B cell (primary cell): ENCODE data around the gene CLOCK. TPM values are rescaled to one million over a fixed set of nuclear protein-coding genes. Genes with fewer than 3 reads are reported as not detected.

ENCODE experiments used
- ATAC-seq: fragments of 200-7000 bp; cut with Tn5 transposase; one replicate; pipeline ENCODE4 v1.10.0; 2021; ENCODE audit warnings: low read depth, mild to moderate bottlenecking, moderate number of reproducible peaks, moderate library complexity
- CTCF ChIA-PET: fragments of 350-600 bp; sonication (Branson Sonifier 250); formaldehyde crosslinking; loops from one replicate; lab custom pipeline; 2021; ENCODE audit warnings: antibody characterized with exemption, inconsistent platforms; lab: Charles Lee
- POLR2A ChIA-PET: fragments of 350-600 bp; sonication (Branson Sonifier 250); formaldehyde crosslinking; loops from one replicate; lab custom pipeline; 2021; ENCODE audit warnings: antibody characterized with exemption; lab: Charles Lee
- DNase-seq: peaks from one replicate; pipeline ENCODE4 v3.0.0; 2013
- H2AFZ ChIP-seq: 2 replicates; pipeline ENCODE4 v1.6.1; 2012; ENCODE audit warnings: mild to moderate bottlenecking, low read depth, low read length; ENCODE audit not compliant: insufficient read depth, poor library complexity, severe bottlenecking
- H3K27ac ChIP-seq, 2 donors: 1 replicate in 1 of 2; 2 replicates in 1 of 2; pipeline ENCODE4 v1.5.1; 2012 to 2013; ENCODE audit warnings: low read length in 2 of 2, mild to moderate bottlenecking in 2 of 2, moderate library complexity in 1 of 2
- H3K27me3 ChIP-seq, 4 experiments: fragments of 200-600 bp in 1 of 4; sonication (generic) in 1 of 4; replicated peaks in 1 of 4; 1 replicate in 2 of 4; 2 replicates in 2 of 4; pipeline versions ENCODE4 v1.6.1 to v1.7.0; 2013 to 2016; ENCODE audit warnings: low read length in 3 of 4, mild to moderate bottlenecking in 2 of 4, mixed read lengths in 1 of 4, moderate library complexity in 1 of 4; ENCODE audit not compliant: insufficient read depth in 4 of 4, control insufficient read depth in 3 of 4; ENCODE audit errors: control extremely low read depth in 1 of 4
- H3K36me3 ChIP-seq, 2 experiments: replicated peaks in 1 of 2; 1 replicate in 1 of 2; 2 replicates in 1 of 2; pipeline versions ENCODE4 v1.6.1 to v1.7.1; 2013; ENCODE audit warnings: low read length in 1 of 2; ENCODE audit not compliant: insufficient read depth in 2 of 2, control insufficient read depth in 1 of 2; ENCODE audit errors: control extremely low read depth in 1 of 2, extremely low read depth in 1 of 2
- H3K4me1 ChIP-seq, 2 donors: fragments of 200-600 bp in 1 of 2; sonication (generic) in 1 of 2; 1 replicate in 1 of 2; 2 replicates in 1 of 2; pipeline versions ENCODE4 v1.5.1 to v1.6.1; 2013 to 2017; ENCODE audit warnings: low read length in 2 of 2; ENCODE audit not compliant: control insufficient read depth in 2 of 2, insufficient read depth in 2 of 2
- H3K4me2 ChIP-seq: replicated peaks from 2 replicates; pipeline ENCODE3; 2012; ENCODE audit warnings: mild to moderate bottlenecking, low read depth, low read length; ENCODE audit not compliant: poor library complexity, severe bottlenecking
- H3K4me3 ChIP-seq, 5 experiments: fragments of 200-600 bp in 1 of 5; sonication (generic) in 1 of 5; 1 replicate in 3 of 5; 2 replicates in 2 of 5; pipeline versions ENCODE4 v1.5.1 to v1.7.0; 2011 to 2016; ENCODE audit warnings: low read length in 4 of 5, mild to moderate bottlenecking in 4 of 5, low read depth in 2 of 5, control low read depth in 1 of 5, moderate library complexity in 1 of 5; ENCODE audit not compliant: insufficient read depth in 1 of 5; ENCODE audit errors: control extremely low read depth in 1 of 5, extremely low read depth in 1 of 5
- H3K79me2 ChIP-seq: fragments of 200-600 bp; sonication (generic); one replicate; pipeline ENCODE4 v1.6.0; 2016; ENCODE audit warnings: low read length; ENCODE audit not compliant: control insufficient read depth, insufficient read depth
- H3K9ac ChIP-seq: fragments of 200-600 bp; sonication (generic); 2 replicates; pipeline ENCODE4 v1.6.1; 2017; ENCODE audit warnings: mild to moderate bottlenecking, low read length, moderate library complexity
- H3K9me3 ChIP-seq, 3 donors: one replicate each; pipeline versions ENCODE4 v1.6.1 to v1.7.1; 2013; ENCODE audit warnings: low read length in 2 of 3; ENCODE audit not compliant: control insufficient read depth in 2 of 3, insufficient read depth in 1 of 3; ENCODE audit errors: control extremely low read depth in 1 of 3
- H4K20me1 ChIP-seq: 2 replicates; pipeline ENCODE4 v1.6.0; 2012; ENCODE audit warnings: mild to moderate bottlenecking, low read length; ENCODE audit not compliant: insufficient read depth, control insufficient read depth, poor library complexity, severe bottlenecking
- H3K27ac Mint-ChIP-seq: one replicate; pipeline ENCODE4 v1.8.0; 2021; ENCODE audit warnings: mixed read lengths
- H3K27me3 Mint-ChIP-seq: one replicate; pipeline ENCODE4 v1.8.0; 2021; ENCODE audit warnings: mixed read lengths
- H3K4me1 Mint-ChIP-seq: one replicate; pipeline ENCODE4 v1.8.0; 2021; ENCODE audit warnings: mixed read lengths
- H3K4me3 Mint-ChIP-seq: one replicate; pipeline ENCODE4 v1.8.0; 2021; ENCODE audit warnings: mixed read lengths
- H3K9me3 Mint-ChIP-seq: one replicate; pipeline ENCODE4 v1.8.0; 2022; ENCODE audit warnings: mixed read lengths; ENCODE audit not compliant: insufficient read depth
- EZH2 ChIP-seq: IDR thresholded peaks from 2 replicates; pipeline ENCODE4 v1.6.1; 2012; ENCODE audit warnings: borderline replicate concordance, low read depth, mild to moderate bottlenecking, moderate library complexity, low read length; ENCODE audit not compliant: insufficient read depth, poor library complexity, severe bottlenecking
- WGBS: methylation state at CpG from one replicate; pipeline ENCODE4 v1.1.5; 2013; ENCODE audit warnings: missing lambda C conversion rate; ENCODE audit not compliant: insufficient coverage; 5-methylcytosine and 5-hydroxymethylcytosine counted together
- intact Hi-C: fragments of 100-400 bp; cut with micrococcal nuclease; formaldehyde crosslinking; loops from one replicate; pipeline ENCODE4 v1.10.0; 2022
- polyA plus RNA-seq: library from polyadenylated mRNA; depleted of rRNA; stranded (reverse); fragments of >200 nt; gene quantifications from 2 replicates; pipeline ENCODE4 v1.2.3, GENCODE V29; 2012
- total RNA-seq, 2 donors: library from RNA; stranded (reverse); fragments of 120-200 nt in 1 of 2; gene quantifications; 1 replicate in 1 of 2; 2 replicates in 1 of 2; pipeline versions ENCODE4 v1.2.3 to v1.2.4, GENCODE V29; 2013 to 2022
- TF ChIP-seq, protein P1 (sequence below): fragments of 200-600 bp; IDR thresholded peaks from one replicate; pipeline ENCODE4 v1.8.0; 2022; ENCODE audit warnings: antibody characterized with exemption, mild to moderate bottlenecking

CLOCK gene
- total and polyA plus RNA-seq, 2 donors (not counting 1 experiment from before 2014, with no cell fraction given) = 2.8 to 14.2 TPM

DNA sequence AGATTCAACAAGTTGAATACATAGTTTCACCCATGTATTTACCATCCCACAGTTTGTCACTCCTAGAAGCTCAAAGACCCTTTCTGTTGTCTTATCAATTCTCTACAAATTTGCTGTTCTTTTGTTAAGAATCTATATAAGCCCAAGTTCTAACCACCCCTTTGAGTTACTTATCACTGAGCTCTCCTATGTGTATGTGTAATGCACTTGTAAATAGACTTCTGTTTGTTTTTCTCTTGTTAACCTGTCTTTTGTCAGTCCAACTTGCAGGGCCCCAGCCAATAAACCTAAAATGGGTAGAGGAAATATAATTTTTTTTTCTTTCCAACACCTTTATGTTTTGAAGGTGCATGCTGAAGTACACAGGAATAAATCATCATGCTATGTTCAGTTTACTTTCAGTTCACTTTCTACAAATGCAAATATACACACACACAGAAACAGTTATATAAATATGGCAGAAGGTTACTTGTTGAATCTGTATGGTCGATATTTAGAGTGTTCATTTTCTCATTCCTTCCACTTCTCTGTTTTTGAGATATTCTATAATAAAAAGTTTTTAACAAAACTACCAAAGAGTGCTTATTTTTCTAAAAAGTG is 22.3 kb upstream of the CLOCK start:
- H3K9me3 ChIP-seq = no peaks in the 10 kb centered on the region
- Mint-ChIP-seq H3K4me1 (peaks cover 4% of the 10 kb centered on the region), H3K9me3 (no peaks in the 10 kb centered on the region), H3K27ac (no peak overlapping the region), H3K4me3 (no peak overlapping the region), H3K27me3 (no peaks in the 10 kb centered on the region)
- ATAC-seq = no peak
- no peaks in the 10 kb centered on the region for H4K20me1 ChIP-seq
- TF ChIP-seq, protein P1, sequence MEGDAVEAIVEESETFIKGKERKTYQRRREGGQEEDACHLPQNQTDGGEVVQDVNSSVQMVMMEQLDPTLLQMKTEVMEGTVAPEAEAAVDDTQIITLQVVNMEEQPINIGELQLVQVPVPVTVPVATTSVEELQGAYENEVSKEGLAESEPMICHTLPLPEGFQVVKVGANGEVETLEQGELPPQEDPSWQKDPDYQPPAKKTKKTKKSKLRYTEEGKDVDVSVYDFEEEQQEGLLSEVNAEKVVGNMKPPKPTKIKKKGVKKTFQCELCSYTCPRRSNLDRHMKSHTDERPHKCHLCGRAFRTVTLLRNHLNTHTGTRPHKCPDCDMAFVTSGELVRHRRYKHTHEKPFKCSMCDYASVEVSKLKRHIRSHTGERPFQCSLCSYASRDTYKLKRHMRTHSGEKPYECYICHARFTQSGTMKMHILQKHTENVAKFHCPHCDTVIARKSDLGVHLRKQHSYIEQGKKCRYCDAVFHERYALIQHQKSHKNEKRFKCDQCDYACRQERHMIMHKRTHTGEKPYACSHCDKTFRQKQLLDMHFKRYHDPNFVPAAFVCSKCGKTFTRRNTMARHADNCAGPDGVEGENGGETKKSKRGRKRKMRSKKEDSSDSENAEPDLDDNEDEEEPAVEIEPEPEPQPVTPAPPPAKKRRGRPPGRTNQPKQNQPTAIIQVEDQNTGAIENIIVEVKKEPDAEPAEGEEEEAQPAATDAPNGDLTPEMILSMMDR = no peak
- TF ChIP-seq EZH2 = no peak
- ChIA-PET POLR2A (no interaction called here), CTCF (no interaction called here)
- peaks cover 0 to 3% (median 0%) of the 10 kb centered on the region in 4 experiments for H3K27me3 ChIP-seq
- H3K27ac ChIP-seq = no peak overlapping the region
- H3K4me2 ChIP-seq = no peak overlapping the region
- DNase-seq = no peak
- H3K4me1 ChIP-seq = no peaks in the 10 kb centered on the region
- no peaks in the 10 kb centered on the region for H3K36me3 ChIP-seq
- H3K79me2 ChIP-seq = no peaks in the 10 kb centered on the region
- intact Hi-C loops = no loop called here
- H3K4me3 ChIP-seq = no peak overlapping the region
- H3K9ac ChIP-seq = no peak overlapping the region
- WGBS = no CpG with 5 or more reads among the region's 1 CpG
- H2AFZ ChIP-seq = no peak overlapping the region

DNA sequence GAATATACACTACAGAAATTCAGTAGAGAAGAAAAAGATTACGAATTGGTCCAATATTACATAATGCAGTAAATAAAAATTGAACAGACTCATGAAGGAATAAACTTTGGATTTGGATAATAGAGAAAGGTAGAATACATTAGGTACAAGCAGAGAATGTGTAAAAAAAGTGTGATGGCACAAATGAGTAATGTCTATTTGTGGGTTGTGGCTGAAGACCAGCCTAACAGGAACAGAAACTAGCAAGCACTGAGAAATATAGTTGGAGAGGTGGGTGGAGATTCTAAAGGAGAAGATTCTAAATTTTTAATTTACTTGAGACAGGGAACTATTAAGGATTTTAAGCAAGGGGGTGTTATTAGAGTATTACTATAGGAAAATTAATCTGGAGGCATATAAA is 15.2 kb upstream of the CLOCK start:
- ATAC-seq = peak; percentile 95
- POLR2A ChIA-PET = no interaction called here

More for the DNA sequence above, 15.2 kb upstream of the CLOCK start:
- Mint-ChIP-seq H3K9me3 (peaks cover 3% of the 10 kb centered on the region), H3K27me3 (peaks cover 4% of the 10 kb centered on the region), H3K4me1 (peaks cover 20% of the 10 kb centered on the region), H3K27ac (peak overlapping the region; percentile 39), H3K4me3 (peak overlapping the region; percentile 1)
- Histone ChIP-seq H3K79me2 (no peaks in the 10 kb centered on the region), H3K27ac (no peak overlapping the region), H3K36me3 (no peaks in the 10 kb centered on the region), H3K4me1 (peaks cover 13 to 16% of the 10 kb centered on the region in 2 donors), H3K27me3 (no peaks in the 10 kb centered on the region), H3K4me3 (no peak overlapping the region), H3K9ac (no peak overlapping the region), H3K4me2 (peak overlapping the region; percentile 32), H3K9me3 (no peaks in the 10 kb centered on the region), H2AFZ (no peak overlapping the region), H4K20me1 (no peaks in the 10 kb centered on the region)
- WGBS = no CpG with 5 or more reads among the region's 1 CpG
- intact Hi-C loops = loop anchor here (1.0 kb wide), 1 partner anchor 17 kb away; no protein-coding TSS in a partner anchor
- TF ChIP-seq EZH2 = no peak
- TF ChIP-seq, protein P1 = no peak
- peak; percentile 66 for DNase-seq
- CTCF ChIA-PET = interaction anchor here (0.7 to 1.1 kb wide), 5 partner anchors 17 to 387 kb away, joined by 3 to 4 read pairs (median 3); partner anchors contain the start of gene CEP135
